ENCODE measurements around the gene ABTB2. TPM values are rescaled to one million over a fixed set of nuclear protein-coding genes. Genes with fewer than 3 reads are reported as not detected.

The ABTB2 gene
- total RNA-seq, 1 experiment from 2014 or later: 5.5 TPM

DNA sequence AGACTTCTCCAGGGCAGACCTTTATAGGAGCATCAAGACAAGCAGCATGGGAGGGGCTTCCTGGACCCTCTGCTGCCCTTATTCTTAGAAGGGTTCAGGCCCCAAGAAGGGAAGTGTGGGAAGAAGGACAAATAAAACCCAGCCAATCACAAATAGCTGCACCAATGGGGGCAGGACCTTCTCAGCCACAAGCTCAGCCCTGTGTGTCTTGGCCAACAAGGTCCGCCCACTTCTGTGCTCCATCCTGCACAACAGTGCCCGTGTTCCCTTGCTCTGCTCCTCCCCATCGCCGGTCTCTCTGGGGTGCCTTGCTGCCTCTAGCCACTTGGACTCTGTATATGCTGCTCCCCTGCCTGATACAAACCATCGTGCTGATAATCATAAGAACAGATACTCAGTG lies 166.2 kb downstream of the ABTB2 start:
- Mint-ChIP-seq H3K27ac (no peak overlapping the region), H3K4me1 (peaks cover 58 to 66% of the 10 kb centered on the region in 2 experiments), H3K27me3 (ENCODE audit: low read depth) (no peaks in the 10 kb centered on the region; the same call in 1 of the 2 replicates), H3K4me3 (no peak overlapping the region), H3K36me3 (ENCODE audit: insufficient read depth in 1 of 3, low read depth in 3 of 3) (no peaks in the 10 kb centered on the region), H3K9me3 (no peaks in the 10 kb centered on the region)
- no peak overlapping the region for H3T11ph ChIP-seq (ENCODE audit: low read length)
- TF ChIP-seq, protein P1, sequence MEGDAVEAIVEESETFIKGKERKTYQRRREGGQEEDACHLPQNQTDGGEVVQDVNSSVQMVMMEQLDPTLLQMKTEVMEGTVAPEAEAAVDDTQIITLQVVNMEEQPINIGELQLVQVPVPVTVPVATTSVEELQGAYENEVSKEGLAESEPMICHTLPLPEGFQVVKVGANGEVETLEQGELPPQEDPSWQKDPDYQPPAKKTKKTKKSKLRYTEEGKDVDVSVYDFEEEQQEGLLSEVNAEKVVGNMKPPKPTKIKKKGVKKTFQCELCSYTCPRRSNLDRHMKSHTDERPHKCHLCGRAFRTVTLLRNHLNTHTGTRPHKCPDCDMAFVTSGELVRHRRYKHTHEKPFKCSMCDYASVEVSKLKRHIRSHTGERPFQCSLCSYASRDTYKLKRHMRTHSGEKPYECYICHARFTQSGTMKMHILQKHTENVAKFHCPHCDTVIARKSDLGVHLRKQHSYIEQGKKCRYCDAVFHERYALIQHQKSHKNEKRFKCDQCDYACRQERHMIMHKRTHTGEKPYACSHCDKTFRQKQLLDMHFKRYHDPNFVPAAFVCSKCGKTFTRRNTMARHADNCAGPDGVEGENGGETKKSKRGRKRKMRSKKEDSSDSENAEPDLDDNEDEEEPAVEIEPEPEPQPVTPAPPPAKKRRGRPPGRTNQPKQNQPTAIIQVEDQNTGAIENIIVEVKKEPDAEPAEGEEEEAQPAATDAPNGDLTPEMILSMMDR (conservative IDR thresholded peaks at IDR 0.05): no peak
- no peak overlapping the region for H4K5ac ChIP-seq (ENCODE audit: insufficient read length, low read depth, low read length)
- H2BK120ac ChIP-seq (ENCODE audit: low read depth, low read length, poor library complexity, severe bottlenecking): no peak overlapping the region
- no peak overlapping the region for H2BK12ac ChIP-seq (ENCODE audit: insufficient read length, low read depth, low read length)
- no peak overlapping the region for H3K23ac ChIP-seq (ENCODE audit: insufficient read length, low read depth, low read length)
- no peaks in the 10 kb centered on the region for H3K9me3 ChIP-seq (ENCODE audit: control insufficient read depth, low read depth, low read length)
- H4K91ac ChIP-seq (ENCODE audit: insufficient read length, low read depth, low read length): no peak overlapping the region
- no peak overlapping the region for H2AK5ac ChIP-seq (ENCODE audit: insufficient read length, low read length)
- no CpG with 5 or more reads among the region's 5 CpGs for WGBS (ENCODE audit: extremely low coverage, insufficient read length, low lambda C conversion rate)
- no peak overlapping the region for H3K4ac ChIP-seq (ENCODE audit: low read depth, low read length)
- no peaks in the 10 kb centered on the region for H4K20me1 ChIP-seq (ENCODE audit: control insufficient read depth, insufficient read depth, insufficient read length)
- H3K4me1 ChIP-seq (ENCODE audit: insufficient read depth, low read length): peaks cover 16% of the 10 kb centered on the region; the same call in 1 of the 2 replicates
- no peak overlapping the region for H4K8ac ChIP-seq (replicated peaks; ENCODE audit: insufficient read length, low read depth, low read length)
- no peak overlapping the region for H2BK20ac ChIP-seq (ENCODE audit: low read depth, low read length, poor library complexity, severe bottlenecking)
- no peak overlapping the region for H3K9ac ChIP-seq (ENCODE audit: extremely low read depth, insufficient read length, low read length)
- no peak overlapping the region for H2BK15ac ChIP-seq (ENCODE audit: low read depth, low read length)
- no peaks in the 10 kb centered on the region for H3K79me2 ChIP-seq (ENCODE audit: insufficient read depth, low read length)
- H3K18ac ChIP-seq (ENCODE audit: insufficient read length, low read depth, low read length): no peak overlapping the region
- H3K27me3 ChIP-seq (ENCODE audit: insufficient read depth, low read length): no peaks in the 10 kb centered on the region
- no peak overlapping the region for H2AFZ ChIP-seq (ENCODE audit: low read length)
- H3K4me2 ChIP-seq (ENCODE audit: insufficient read depth, insufficient read length, low read length): no peak overlapping the region
- H3K56ac ChIP-seq (ENCODE audit: insufficient read length, low read depth, low read length): no peak overlapping the region
- H3K23me2 ChIP-seq (ENCODE audit: insufficient read length, low read depth, low read length, poor library complexity, severe bottlenecking): no peaks in the 10 kb centered on the region
- H3K14ac ChIP-seq (ENCODE audit: insufficient read depth, low read length): no peak overlapping the region
- H3K27ac ChIP-seq (ENCODE audit: insufficient read length, low read depth, low read length): no peak overlapping the region
- DNase-seq: no peak
- no peak overlapping the region for H2BK5ac ChIP-seq (ENCODE audit: insufficient read length, low read length)
- H3K79me1 ChIP-seq (ENCODE audit: insufficient read depth, low read depth, low read length, poor library complexity, severe bottlenecking): no peaks in the 10 kb centered on the region
